Caki2 (cell line): ENCODE data around the gene ITGB5. TPM values are rescaled to one million over a fixed set of nuclear protein-coding genes. Genes with fewer than 3 reads are reported as not detected.
A peak's percentile ranks its signal among the peaks of the same experiment; 100 is the strongest.
"Not testable (repeated sequence)": the region's sequence is repeated elsewhere in the genome, so short reads cannot be mapped to it uniquely, and the experiment has no call there.

Experiments used
- DNase-seq: peaks from one replicate; pipeline ENCODE4 v3.0.0-alpha.2; 2015; ENCODE audit warnings: low read depth
- in situ Hi-C: cut with HindIII; loops from 2 replicates; pipeline ENCODE4 v1.10.0; 2016; ENCODE audit warnings: low sequenced_read_pairs, low pct_unique_long_range_greater_than_20kb, mixed read lengths
- total RNA-seq: library from RNA; depleted of rRNA; stranded (reverse); fragments of >200 nt; shearing (Covaris generic); gene quantifications from 2 replicates; pipeline ENCODE4 v1.2.3, GENCODE V29; 2014; ENCODE audit warnings: low replicate concordance

ITGB5 gene
- total RNA-seq, 1 experiment from 2014 or later = 475 TPM

DNA sequence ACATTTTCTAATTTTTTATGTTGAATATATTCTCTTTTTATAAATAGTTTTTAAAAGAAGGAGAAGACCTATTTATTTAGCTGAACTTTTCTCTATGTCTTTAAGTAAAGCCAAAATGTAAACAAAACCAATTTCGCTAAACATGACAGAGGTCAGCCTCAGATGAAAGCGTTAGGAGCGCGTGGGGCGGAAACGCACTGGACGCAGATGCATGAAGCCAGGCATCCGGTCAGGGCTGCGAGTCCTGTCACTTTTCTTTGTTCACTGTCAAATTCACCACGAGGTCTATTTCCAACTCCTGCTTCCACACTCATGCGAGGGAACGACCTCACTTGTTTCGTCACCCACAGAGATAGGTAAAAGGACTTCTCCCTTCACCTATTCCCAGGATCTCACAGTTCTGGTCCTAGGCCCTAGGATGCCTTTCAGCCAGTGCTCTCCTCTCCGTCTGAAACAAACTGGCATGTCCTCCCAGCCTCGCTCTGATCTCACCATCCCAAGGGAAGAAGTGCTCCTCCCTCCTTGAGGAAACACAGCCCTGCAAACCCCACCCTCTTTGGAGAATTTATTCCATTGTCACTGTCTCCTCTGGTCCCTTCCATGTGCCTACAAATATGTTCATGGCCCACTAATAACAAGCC, 57.9 kb downstream of the ITGB5 start:
- in situ Hi-C loops = no loop called here
- no peak for DNase-seq

DNA sequence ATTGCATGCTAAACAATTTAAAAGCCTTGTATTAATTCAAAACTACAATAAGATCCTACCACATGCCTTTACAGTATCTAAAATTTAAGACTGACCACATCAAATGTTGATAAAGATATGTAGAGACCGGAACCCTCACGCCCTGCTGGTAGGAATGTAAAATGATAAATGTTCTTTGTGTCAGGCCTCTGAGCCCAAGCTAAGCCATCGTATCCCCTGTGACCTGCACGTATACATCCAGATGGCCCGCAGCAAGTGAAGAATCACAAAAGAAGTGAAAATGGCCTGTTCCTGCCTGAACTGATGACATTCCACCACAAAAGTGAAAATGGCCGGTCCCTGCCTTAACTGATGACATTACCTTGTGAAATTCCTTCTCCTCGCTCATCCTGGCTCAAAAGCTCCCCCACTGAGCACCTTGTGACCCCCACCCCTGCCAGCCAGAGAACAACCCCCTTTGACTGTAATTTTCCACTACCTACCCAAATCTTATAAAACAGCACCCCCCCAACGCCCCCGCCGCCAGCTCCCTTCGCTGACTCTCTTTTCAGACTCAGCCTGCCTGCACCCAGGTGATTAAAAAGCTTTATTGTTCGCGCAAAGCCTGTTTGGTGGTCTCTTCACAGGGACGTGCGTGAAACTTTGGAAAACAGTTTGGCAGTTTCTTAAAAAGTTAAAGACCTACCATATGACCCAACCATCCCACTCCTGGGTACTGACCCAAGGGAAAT, 59.5 kb downstream of the ITGB5 start:
- in situ Hi-C loops, DNase-seq: not testable (repeated sequence)

DNA sequence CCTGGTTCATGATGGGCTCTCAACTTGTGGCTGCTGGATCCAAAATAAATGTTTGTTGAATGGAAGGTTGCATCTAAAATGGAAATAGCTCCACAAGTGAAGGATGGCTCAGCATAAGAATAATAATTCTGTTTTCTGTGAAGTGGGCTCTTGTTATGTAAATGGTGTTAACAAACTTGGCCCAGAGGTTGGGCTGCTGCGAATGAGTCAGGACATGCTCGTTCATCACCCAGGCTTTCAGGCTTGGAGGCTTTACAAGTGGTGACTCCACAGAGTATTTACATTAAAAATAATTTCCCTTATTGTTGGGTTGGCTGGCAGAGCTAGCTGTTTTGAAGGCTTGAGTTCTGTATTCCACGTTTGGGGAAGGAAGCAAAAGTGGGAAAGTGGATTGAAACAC, 60.5 kb downstream of the ITGB5 start:
- in situ Hi-C loops = no loop called here

DNA sequence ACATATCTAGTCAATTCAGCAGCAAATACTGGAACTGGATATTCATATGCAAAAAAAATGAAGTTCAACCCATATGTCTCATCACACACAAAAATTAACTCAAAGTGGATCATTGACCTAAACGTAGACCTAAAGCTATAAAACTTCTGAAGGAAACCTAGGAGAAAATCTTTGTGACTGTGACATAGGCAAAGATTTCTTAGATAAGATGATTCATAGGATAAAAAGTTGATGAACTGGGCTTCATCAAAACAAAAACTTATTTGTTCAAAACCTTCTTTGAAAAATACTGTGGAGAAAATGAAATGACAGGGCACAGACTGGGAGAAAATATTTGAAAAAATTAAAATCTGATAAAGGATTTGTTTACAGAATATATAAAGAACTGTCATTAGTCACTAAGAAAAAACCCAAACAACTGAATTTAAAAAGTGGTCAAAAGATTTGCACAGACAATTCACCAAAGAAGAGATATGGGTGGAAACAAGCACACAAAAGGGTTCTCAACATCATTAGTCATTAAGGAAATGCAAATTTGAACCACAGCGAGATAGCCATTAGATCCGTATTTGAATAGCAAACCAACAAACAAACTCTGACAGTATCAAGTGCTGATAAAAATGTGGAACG, 62.8 kb downstream of the ITGB5 start:
- in situ Hi-C loops = no loop called here

More for the DNA sequence above, 60.5 kb downstream of the ITGB5 start:
- no peak for DNase-seq

DNA sequence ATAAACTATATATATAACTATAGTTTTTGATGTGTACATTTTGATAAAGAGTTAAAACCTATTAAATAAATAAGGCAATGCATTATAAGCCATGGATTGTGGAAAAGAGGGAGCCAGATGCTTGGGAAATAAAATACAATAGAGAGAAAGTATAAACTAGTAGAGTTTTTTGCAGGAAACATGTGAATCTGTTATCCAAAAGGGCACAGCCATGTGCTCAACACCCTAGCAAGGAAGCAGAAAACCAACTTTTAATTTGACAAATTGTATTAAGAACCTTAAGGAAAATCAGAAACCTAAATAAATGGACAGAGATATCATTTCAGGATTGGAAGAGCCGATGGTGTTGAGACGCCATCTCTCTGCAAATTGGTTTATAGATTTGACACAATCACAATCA, 63.5 kb downstream of the ITGB5 start:
- in situ Hi-C loops = no loop called here
- DNase-seq = no peak

More for the DNA sequence above, 62.8 kb downstream of the ITGB5 start:
- DNase-seq = no peak

DNA sequence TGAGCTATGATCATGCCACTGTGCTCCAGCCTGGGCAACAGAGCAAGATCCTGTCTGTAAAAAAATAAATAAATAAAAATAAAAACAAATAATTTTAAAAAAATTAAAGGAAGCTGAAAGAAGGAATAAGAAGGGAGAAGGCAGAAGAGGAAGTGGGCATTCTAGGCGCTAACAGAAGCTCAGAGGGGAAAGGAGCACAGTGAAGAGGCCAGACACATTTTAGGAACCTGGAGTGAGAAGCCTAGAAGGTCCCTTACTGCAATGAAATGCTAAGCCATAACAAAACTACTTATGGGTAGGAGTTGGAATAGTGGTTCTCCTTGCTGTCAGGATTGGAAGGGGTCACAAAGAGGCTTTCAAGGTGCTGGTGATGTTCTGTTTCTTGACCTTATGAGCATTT, 64.0 kb downstream of the ITGB5 start:
- in situ Hi-C loops = no loop called here
- no peak for DNase-seq

DNA sequence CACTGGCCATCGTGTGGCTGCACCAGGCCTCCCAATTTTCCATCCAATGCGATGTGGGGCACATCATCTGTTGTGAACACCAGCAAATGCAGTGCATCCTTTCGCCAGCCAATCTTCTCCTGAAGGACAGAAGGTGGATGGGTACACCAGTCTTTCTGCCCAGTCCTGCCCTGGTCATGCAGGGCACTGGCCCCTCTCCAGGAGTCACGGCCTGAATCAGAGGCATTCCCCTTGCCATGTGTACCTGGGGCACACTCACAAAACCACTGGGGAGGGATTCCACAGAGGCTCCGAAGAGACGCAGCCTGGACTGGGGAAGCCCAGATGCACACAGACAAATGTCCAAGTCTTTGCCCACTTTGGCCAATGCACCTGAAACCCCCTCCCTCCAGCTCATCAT, 65.8 kb downstream of the ITGB5 start:
- DNase-seq = no peak
- in situ Hi-C loops = no loop called here

DNA sequence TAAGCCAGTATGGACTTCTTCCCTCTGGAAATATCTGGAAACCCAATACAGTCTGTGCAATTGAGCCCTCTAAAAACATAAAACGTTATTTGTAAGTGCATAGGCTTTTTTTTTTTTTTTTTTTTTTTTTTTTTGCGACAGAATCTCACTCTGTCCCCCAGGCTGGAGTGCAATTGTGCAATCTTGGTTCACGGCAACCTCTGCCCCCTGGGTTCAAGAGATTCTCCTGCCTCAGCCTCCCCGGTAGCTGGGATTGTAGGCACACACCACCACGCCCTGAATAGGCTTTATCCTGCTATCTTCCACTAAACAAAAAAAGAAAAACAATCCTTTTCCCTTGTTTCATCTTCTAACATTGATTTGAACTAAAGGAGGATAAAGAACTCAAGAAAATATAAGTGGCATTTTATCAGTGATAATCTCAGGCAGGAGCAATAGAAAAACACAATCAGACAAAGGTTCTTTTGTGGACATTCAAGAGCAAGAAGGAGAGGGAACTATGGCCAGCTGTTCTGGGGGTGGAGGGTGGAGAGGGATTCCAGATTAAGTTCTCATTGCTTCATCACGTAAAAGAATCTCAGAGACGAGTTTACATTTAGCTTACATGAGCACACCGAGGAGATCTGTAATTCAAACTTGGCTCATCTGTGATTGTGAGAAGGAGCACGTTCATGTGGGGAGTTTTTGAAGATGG, 68.6 kb downstream of the ITGB5 start:
- in situ Hi-C loops = no loop called here
- DNase-seq = no peak

DNA sequence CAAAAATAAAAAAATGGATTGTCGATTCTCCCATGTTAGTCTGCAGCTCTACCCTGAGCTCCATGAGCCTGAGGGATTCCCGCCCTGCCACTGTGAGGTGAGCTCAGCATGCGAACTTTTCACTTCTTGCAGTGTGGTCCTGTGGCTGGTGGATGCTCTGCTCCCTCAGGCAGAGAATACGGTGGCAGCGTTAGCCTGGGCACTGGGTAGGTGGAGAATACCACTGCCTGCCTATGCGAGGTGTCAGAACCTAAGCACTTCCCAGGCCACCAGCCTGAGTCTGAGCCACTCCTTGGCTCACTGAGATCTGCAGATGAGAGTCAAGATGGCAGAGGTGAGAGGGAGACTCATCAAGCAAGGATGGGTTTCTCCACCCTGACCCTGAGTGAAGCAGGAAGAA, 70.1 kb downstream of the ITGB5 start:
- no peak for DNase-seq
- in situ Hi-C loops = no loop called here

DNA sequence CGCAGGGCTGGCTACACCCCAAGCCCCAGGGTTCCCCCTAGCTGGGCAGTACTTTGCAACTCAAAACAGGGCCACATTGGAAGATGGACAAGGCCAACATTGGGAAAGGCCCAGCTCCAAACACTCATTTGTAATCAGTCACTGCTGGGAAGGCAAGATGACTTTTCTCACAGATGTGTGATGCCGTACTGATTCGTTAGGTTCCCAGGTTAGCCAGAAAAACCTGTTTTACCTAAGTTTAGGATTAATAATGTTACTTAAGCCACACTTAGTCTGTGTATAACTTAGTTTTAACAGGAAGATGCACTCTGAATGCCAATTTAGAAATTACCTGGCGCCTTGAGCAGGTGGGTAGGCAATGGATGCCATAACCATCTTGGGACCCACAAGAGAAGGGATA, 71.0 kb downstream of the ITGB5 start:
- in situ Hi-C loops = no loop called here
- DNase-seq = no peak

DNA sequence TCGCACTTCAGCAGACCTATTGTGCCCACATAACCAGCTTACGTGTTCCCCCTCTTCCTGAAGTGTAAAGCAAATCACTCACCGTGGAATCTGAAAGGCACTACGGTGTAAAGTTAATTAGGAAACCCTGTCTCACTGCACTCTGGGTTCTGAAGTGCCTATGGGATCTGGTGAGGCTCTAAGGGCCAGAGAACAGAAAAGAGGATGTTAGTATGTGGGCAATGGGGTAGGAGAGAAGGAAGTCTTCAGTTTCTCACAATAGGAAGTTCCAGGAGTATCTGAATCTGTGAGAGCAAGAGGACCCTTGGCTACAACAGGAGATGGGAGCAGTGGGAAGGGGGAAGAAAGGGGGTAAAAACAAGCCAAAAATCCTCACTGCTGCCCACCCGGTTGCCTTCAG, 71.4 kb downstream of the ITGB5 start:
- DNase-seq = no peak
- in situ Hi-C loops = no loop called here

DNA sequence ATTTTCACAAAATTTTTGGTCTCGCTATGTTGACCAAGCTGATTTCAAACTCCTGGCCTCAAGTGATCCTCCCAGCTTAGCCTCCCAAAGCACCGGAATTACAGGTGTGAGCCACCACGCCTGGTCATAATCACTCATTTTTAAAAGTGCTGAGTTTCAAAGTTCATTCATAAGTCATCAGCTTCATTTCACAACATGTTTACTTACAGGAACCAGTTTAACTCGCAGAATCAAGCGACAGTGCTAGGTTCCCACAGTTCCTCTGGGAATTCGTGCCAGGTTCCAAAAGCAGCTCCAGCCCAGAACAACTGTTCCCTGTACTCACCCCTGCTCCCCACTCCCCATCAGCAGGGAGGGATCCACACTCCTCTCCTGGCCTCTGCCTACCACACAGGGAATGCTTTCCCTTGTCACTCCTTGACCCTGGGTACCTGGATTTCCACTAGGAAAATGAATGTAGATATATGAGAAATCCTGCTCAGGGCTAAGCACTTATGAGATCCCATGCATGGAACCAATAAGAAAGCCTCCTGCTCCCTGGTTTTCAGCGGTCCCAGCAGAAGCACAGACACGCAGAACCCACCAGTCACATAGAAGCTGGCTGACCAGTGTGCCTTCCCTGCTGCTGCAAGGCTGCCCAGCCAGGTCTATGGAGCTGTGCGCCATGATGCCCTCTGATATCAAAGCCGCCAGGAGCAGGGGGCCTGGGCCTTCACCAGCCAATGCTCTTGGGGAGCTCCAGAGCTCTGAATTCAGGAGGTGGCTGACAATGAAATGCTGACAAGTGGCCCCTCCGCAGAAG, 72.3 kb downstream of the ITGB5 start:
- in situ Hi-C loops = no loop called here
- no peak for DNase-seq

DNA sequence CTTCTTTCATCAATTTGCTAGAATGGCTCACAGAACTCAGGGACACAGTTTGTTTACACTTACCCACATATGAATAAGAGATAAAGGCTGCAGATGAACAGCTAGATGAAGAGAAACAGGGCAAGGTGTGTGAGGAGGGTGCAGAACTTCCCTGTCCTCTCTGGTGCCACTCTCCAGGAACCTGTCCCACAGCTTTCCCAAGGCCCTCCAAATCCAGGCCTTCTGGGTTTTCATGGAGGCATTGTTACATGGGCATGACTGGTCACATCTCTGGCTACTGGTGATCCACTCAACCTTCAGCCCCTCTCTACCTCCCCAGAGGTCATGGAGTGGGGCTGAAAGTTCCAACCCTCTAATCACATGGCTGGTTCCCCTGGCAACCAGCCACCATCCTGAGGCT, 73.6 kb downstream of the ITGB5 start:
- DNase-seq = no peak
- in situ Hi-C loops = no loop called here

DNA sequence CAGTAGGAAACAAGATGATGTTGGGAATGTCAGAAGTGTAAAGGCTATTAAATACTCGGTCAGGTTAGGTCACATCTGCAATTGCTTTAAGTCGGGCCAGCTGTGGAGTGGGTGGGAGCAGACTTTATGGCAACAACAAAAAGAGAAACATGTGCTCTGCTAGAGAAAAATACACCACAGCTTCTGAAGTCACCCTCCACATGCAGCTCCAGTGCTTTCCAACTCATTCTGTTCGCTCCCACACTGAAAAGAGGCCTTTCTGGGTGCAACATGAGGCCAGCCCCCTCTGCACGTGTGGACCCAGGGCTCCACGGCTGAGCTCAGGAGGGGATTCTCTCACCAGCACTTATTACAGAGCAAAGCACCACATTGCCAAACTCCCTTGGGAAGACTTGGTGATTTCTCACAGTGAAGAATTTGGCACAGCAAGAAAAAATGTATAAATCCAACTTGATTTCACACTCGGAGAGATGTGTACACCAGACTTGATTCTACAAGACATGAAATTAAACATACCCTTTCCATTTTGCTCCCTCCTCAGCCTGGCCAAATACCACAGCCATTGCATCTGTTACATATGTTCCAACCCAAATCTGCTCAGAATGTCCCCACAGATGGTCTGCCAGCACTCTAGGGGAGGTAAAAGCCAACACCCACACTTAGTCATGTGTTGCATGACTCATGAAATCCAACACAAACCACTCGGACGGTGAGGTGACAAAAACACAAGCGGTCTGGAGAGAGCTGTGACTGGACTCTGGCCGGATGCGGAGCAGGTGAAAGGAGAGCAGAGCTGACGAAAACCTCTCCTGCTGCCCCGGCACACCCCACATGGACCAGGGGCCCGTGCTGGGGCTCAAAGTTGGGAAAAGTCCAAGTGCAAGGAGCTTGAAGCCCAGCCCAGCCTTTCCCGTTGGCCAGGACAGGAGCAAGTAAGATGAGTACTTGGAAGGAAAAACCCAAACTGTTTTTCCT, 74.6 kb downstream of the ITGB5 start:
- DNase-seq = peak; percentile 82
- in situ Hi-C loops = no loop called here

DNA sequence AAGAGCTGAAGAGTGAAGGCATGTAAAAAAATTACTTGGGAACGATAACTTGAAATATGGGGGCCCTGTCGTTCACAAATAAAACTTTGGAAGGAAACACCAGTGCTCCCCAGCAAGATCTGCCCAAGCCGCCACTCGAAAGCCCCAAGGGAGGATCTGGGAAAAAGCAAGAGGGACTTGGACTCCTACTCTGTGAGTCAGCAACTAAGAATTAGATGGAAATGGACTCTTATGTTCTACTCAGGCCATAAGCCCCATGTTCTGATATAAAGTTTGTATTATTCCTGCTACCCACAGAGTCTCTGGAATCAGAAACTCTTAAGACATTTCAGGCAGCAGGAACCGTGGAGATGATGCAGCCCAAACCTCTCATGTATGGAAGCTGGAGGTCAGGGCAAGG, 75.7 kb downstream of the ITGB5 start:
- DNase-seq = no peak
- in situ Hi-C loops = no loop called here

DNA sequence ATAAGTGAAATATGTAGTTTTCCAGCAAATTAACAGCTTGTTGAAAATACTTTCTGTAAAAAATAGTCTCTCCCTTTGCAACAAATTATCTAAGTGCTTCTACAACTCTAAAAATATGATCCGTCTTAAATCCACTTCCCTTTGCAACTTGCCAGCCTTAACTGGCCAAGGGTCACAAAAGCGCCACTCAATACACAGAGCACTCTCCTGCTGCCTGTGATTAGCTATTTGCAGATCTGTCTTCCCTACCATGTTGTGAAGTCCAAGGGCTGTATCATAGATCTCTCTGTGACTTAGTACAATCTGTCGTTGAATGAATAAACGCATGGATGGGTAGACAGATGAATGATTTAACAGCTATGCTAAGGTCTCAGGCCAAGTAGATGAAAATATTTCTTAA, 76.2 kb downstream of the ITGB5 start:
- no peak for DNase-seq
- in situ Hi-C loops = no loop called here

DNA sequence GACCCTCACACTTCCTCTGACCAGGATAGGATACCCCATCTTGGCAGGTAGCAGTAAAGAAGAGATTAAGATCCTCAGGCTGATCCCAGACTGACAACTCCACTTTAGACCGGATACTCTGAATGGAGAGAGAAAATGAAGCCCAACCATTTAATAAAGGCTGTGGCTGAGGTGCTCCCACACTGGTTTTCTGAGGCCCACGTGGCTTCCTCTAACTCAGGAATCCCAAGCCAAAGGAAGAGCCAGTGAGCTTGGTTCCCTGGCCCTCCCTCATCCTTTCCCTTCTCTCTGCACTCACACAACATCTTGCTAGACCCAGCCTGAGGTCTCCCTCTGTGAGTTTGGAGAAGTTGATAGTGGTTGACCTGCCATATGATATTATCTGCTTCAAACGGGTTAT, 78.1 kb downstream of the ITGB5 start:
- no peak for DNase-seq
- in situ Hi-C loops = no loop called here
